HG02943 (cell line): ENCODE data around the gene VSTM4.

Source experiments
- ATAC-seq: cut with Tn5 transposase; IDR thresholded peaks from one replicate; pipeline ENCODE4 v1.9.1; 2021; ENCODE audit warnings: mild to moderate bottlenecking, low read depth, moderate library complexity; ENCODE audit not compliant: unreplicated experiment

The VSTM4 gene

GRCh38 chr10:49096890-49097445, 18.4 kb downstream of the VSTM4 start:
- ATAC-seq = no peak

DNA sequence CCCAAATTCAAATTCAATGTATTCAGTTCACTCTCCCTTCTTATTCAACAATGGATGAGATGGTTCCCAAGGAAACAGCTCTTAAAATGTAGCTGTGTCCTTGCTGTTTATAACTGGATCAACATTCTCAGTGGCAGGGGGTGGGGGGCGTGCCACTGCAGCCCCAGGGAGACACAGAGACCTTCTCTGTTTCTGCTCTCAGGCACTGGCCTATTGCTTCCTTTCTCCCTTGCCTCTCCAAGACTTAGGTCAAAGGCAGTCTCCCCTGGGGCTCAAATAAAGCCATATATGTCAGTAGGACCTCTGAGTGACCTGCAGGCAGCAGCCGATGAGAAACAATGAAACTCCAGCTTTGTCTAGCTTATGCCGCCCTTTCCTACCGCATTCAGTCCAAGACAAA, 20.7 kb downstream of the VSTM4 start:
- no peak for ATAC-seq

DNA sequence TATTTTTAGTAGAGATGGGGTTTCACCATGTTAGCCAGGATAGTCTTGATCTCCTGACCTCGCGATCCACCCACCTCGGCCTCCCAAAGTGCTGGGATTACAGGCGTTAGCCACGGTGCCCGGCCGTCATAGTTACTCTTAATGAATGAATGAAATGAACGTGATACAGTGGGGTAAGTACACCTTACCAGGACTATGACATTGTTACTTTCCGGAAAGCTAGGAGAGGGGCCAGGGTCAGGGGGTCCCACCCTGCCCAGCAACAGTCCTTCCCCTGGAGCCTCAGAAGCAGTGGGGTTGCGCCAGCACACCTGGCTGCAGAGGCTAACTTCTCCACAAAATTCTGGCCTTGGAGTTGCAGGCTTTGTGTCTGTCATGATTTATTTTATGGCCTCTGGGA, 21.4 kb downstream of the VSTM4 start:
- no peak for ATAC-seq

DNA sequence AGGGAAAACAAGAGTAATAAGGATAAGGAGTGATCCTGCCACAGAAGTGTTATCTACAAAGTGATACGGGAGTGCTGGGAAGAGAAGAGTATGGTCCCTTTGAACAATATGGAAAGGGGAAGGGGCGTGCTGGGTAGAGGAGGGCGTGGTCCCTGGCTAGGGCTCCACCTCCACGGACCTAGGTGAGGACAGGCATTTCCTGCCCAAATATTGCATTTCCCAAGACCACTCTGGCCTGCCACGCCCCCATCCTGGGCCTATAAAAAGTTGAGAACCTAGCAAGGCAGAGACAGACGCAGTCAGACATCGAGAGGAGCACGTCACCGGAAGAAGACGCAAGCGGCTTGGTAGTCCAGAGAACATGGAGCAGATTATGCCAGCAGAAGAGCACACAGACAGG, 22.8 kb downstream of the VSTM4 start:
- no peak for ATAC-seq

DNA sequence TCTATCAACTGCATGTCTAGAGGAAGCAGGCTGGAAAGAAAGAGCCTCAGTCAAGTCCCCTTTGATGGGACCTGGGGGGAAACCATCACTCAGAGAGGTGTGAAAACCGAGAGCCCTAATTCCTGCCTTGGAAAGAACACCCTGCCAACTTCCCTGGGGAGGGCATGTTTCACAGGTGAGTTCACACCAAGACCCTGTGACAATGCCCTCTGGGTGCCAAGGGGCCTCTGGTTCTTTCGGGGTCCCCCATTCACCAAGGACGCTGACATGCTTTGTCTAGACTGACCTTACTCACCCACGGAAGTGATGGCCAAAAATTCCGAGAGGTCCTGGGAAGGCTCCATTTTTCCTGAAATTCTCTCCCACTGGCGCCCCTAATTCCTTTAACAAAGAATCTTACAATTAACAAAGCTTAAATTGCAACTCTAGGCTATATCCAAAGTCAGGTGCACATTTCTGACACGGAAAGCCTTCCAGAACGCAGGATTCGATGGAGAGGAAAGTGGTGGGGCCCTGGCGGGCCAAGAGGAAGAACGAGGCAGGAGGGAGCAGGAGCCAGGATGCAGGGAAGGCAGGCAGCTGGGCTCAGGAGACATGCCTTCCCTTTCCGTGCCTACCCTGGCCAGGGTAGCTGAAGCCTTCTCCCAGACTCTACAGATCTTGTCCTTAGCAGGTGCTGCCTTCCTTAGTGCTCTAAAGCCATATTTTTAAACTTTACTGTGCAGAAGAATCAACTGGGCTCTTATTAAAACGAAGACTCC, 23.7 kb downstream of the VSTM4 start:
- ATAC-seq = no peak

GRCh38 chr10:49090696-49091380, 24.5 kb downstream of the VSTM4 start:
- ATAC-seq = no peak

GRCh38 chr10:49090189-49090575, 25.1 kb downstream of the VSTM4 start:
- no peak for ATAC-seq

- no peak for ATAC-seq
Measured at GRCh38 chr10:49089557-49090188, 25.6 kb downstream of the VSTM4 start.

GRCh38 chr10:49089152-49089551, 26.2 kb downstream of the VSTM4 start:
- ATAC-seq = no peak

DNA sequence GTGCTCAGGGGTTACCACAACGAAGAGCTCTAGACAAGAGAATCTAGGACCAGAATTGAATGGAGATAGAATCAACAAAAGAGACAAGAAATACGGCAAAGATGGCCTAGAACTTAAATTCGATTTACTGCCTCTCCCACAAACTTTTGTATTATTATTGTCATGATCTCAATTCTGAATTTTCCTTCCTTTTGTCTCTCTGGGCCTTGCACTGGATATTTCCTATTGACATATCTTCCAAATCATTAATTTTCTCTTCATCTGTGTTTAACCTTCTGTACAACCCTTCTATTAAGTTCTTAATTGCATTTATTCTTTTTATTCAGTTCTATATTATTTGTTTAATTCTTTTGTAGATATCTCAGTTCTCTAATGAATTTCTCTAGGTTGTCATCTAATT, 28.4 kb downstream of the VSTM4 start:
- no peak for ATAC-seq

GRCh38 chr10:49083261-49083660, 32.1 kb downstream of the VSTM4 start:
- no peak for ATAC-seq

- no peak for ATAC-seq
Measured at GRCh38 chr10:49082766-49083165, 32.6 kb downstream of the VSTM4 start.

GRCh38 chr10:49081547-49082275, 33.6 kb downstream of the VSTM4 start:
- ATAC-seq = no peak

DNA sequence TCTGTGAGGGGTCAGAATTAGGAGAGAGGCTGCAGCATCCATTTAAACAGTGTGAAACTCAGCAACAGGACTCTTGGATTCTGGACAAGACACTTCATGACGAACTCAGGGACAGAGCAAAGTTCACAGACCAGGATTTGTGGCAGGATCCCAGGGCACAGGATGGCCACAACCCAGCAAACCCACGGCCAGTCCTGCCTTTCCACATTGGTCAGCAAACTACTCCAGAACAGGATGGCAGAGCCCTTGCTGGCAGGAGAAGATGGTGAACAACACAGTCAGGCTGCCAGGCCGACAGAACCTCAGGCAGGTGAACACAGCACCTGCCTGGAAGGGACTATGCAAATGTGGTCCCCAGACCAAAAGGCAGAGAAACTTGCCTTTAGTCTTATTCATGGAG, 34.4 kb downstream of the VSTM4 start:
- ATAC-seq = no peak

DNA sequence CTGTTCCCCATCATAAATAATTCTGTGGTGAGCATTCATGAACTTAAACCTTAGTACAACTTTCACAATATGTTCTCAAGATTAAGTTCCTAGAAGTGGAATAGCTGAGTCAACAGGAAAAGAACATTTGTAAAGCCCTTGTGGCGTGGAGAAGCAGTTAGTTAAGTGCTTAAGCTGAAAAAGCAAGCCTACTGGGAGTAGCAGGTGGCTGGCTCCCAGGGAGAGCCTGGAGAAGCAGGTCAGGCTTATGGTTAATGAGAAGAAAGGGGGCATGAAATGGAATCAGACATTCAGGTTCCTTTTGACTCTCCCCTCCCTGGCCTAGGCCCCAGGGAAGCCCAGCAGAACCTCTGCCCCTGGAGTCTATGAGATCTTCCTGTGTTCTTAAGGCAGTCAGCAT, 35.3 kb downstream of the VSTM4 start:
- no peak for ATAC-seq

GRCh38 chr10:49079499-49079898, 35.8 kb downstream of the VSTM4 start:
- no peak for ATAC-seq

DNA sequence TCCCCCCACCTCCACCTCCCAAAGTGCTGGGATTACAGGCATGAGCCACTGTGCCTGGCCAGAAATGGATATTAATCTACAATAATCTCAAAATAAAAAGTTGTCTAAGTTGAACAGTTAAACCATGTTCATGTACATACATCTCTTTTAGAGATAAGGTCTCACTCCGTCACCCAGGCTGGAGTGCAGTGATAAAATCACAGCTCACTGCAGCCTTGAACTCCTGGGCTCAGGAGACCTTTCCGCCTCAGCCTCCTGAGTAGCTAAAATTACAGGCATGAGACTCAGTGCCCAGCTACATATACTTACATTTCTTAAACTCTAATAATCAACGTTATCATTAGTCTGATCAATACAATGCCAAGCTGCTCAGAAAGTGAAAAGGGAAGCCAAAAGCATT, 36.2 kb downstream of the VSTM4 start:
- no peak for ATAC-seq

DNA sequence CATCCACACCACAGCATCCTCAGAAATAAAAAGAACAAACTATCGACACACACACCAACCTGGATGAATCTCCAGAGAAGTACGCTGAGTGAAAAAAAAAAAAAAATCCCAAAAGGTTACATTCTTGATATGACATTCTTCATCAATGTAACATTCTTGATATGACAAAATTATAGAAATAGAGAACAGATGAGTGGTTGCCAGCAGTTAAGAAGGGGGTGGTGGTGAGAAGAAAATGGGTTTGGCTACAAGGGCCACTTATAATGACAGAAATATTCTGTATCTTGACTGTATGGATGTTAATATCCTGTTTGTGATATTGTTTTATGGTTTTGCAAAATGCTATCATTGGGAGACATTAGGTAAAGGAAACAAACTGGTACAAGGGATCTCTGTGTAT, 36.9 kb downstream of the VSTM4 start:
- no peak for ATAC-seq

GRCh38 chr10:49076741-49077521, 38.4 kb downstream of the VSTM4 start:
- peak; percentile 70 for ATAC-seq

GRCh38 chr10:49076319-49076718, 39.0 kb downstream of the VSTM4 start:
- no peak for ATAC-seq
